Lower leg skin (tissue), 3 donors: ENCODE data around the gene GALM.

Experiments used
- POLR2A ChIP-seq, 2 donors: fragments of 450-650 bp; IDR thresholded peaks; one replicate each; pipeline ENCODE4 v1.6.1; 2016 to 2017; ENCODE audit warnings: antibody characterized with exemption in 2 of 2, mild to moderate bottlenecking in 1 of 2, moderate library complexity in 1 of 2
- TF ChIP-seq, protein P1 (sequence below), 3 donors: fragments of 450-650 bp; IDR thresholded peaks; one replicate each; pipeline ENCODE4 v1.5.1; 2016; ENCODE audit warnings: antibody characterized with exemption in 3 of 3, mild to moderate bottlenecking in 3 of 3, moderate library complexity in 2 of 3

DNA sequence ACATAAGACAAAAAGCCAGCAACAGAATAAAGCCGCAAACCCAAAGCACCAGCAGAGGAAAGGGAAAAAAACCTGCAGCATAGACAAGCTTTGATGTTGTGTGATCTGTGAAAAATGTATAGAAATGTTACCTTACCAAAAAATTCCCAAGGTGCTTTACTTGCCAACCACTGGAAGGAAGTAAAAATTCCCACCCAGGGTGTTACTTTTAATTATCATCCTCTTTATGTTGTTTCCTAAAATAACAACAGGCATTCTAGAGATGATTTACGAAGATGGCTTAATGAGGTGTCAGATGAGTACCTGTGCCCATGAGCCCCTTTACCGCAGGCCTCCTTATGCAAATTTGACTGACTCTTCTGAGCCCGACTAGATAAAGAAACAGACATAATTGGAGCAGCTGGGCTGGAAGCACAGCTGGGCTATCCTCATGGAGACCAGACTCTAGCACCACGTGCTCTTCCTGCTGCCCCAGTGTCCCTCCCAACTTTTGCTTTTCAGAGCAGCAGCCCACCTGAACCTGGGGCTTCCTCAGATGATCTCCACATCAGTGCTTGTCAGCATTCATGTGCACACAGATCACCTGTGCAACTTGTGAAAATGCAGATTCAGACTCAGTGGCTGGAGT lies 43.8 kb downstream of the GALM start:
- TF ChIP-seq, protein P1, sequence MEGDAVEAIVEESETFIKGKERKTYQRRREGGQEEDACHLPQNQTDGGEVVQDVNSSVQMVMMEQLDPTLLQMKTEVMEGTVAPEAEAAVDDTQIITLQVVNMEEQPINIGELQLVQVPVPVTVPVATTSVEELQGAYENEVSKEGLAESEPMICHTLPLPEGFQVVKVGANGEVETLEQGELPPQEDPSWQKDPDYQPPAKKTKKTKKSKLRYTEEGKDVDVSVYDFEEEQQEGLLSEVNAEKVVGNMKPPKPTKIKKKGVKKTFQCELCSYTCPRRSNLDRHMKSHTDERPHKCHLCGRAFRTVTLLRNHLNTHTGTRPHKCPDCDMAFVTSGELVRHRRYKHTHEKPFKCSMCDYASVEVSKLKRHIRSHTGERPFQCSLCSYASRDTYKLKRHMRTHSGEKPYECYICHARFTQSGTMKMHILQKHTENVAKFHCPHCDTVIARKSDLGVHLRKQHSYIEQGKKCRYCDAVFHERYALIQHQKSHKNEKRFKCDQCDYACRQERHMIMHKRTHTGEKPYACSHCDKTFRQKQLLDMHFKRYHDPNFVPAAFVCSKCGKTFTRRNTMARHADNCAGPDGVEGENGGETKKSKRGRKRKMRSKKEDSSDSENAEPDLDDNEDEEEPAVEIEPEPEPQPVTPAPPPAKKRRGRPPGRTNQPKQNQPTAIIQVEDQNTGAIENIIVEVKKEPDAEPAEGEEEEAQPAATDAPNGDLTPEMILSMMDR (IDR thresholded peaks at IDR 0.05), result no peak
- no peak for TF ChIP-seq POLR2A (IDR thresholded peaks at IDR 0.05)
